GM11168 (cell line): Measurements from ENCODE around the gene ARHGAP26.

ENCODE experiments used
- in situ Hi-C: fragments of 300-500 bp; cut with MboI; formaldehyde crosslinking; loops from one replicate; pipeline ENCODE4 v1.12.0; 2022; ENCODE audit warnings: low sequenced_read_pairs; ENCODE audit not compliant: unreplicated experiment

Gene ARHGAP26

DNA sequence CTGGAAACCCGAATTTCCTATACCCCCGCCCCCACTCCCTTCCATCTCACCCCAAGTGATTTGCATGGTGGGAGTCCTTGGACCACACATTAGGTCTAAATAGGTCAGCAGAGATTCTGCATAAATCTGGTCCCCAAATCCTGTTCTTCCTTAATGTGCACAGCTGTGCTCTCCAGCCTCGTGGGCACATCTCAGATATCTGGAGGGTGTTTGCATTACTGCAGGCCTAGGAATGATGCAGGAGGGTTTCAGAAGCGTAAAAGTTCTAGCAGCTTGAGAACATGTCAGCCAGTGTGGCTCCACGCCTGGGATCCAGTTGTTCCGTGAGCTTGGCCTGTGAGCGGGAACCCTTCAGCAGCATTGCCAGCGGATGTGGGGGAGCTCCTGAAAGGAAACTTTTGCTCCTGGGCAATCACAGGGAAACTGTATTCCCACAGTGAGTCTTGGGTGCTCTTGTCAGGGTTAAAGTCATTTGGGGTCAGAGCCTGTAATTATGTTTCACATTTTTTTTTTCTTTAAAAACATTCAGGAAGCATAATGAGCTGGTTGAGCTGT is 12.9 kb downstream of the ARHGAP26 start:
- in situ Hi-C loops, result no loop called here

GRCh38 chr5:142783601-142784341 is 13.6 kb downstream of the ARHGAP26 start:
- in situ Hi-C loops, result no loop called here

- in situ Hi-C loops, result no loop called here
Measured at GRCh38 chr5:142784401-142784955, 14.3 kb downstream of the ARHGAP26 start.

GRCh38 chr5:142785206-142785605 is 15.0 kb downstream of the ARHGAP26 start:
- in situ Hi-C loops, result no loop called here

GRCh38 chr5:142789206-142789605 is 19.0 kb downstream of the ARHGAP26 start:
- in situ Hi-C loops, result no loop called here

DNA sequence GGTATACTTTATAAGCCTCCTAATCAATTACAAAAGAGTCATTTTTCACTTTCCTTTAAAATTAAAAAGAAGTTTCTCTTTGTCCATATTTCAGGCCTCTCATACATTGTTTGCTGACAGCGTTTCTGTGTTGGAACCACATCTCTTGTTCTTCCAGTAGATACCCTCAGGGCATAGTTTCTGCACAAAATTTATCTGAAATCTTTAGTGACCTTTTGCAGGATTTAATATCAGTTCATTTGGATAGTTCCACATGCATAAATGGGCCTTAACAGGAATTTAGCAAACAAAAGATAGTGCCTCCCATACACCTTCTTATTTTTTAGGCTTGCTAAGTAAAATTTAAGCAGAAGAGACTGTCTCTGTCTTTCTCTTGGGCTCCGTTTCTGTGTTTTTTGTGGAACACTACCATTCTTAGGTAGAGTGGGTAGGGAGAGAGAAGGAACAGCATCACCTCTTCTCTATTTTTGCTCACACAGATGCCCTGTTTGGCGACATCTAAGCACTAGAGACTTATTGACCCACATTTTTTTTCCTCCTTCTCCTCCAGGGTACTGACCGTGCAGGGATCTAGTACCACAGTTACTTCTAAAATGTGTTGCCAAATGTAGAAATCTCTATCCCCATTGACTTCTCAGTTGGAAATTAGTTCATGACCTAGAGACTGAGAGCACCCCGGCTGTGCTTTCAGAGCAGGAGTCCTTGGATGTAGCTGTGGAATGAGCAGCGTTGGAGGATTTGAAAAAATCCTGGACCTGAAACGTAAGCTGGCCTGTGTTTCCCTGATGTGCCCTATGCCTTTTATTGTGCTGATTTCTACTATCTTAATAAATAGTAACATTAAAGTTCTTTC is 22.1 kb downstream of the ARHGAP26 start:
- in situ Hi-C loops, result no loop called here

- in situ Hi-C loops, result no loop called here
Measured at GRCh38 chr5:142792865-142793232, 22.7 kb downstream of the ARHGAP26 start.

- in situ Hi-C loops, result no loop called here
Measured at GRCh38 chr5:142794537-142794936, 24.4 kb downstream of the ARHGAP26 start.

GRCh38 chr5:142795251-142795650 is 25.1 kb downstream of the ARHGAP26 start:
- in situ Hi-C loops, result no loop called here

GRCh38 chr5:142796492-142797109 is 26.4 kb downstream of the ARHGAP26 start:
- in situ Hi-C loops, result no loop called here

DNA sequence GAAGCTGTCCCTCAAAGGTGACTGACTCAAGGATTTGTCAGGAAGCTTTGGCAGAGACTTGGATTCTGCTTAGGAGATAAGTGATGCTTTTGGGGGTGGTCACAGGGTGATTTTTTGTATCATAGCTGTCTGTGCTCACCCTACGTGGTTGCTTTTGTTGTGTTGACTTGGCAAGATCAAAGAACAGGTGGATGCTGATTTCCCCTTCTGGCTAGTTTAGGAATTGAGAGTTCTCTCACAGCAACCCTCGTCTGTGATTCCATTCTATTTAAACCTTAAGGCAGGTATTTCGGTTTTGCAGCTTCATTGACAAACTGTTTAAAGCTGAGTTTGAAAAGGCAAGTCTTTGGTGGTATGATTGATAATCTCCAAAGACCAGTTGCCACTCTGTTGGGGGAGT is 27.2 kb downstream of the ARHGAP26 start:
- in situ Hi-C loops, result no loop called here

GRCh38 chr5:142798099-142798770 is 28.1 kb downstream of the ARHGAP26 start:
- in situ Hi-C loops, result no loop called here

DNA sequence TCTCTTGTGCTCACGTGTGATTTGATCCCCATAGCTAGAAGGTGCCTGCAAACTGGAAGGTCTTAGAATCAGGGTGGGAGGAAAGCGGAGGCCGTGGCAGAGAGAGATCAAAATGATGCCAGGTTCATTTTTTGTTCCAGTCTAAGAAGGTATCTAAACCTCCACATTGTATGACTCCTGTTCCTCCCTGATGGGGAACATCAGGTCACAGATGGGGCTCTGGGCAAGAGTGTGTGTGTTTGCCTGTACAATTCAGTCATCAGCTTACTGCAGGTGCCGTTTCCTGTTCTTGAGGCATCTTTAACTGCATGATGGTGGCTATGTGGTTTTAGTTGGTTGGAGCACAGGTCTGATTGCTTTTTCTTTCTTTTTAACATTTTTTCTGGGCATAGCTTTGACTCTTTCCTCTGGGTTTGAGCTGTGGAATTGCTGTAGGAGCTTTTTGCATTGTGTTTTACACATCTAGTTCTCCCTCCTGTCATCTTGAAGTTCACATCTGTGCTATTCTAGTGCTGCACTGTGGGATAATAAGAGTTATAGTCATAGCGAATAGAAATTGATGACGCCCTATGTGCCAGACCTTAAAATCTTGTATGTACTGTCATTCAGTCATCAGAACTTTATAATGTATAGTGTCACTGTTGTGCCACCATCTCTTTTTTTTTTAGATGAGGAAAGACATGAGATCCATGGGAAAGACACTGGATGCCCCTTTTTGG is 30.8 kb downstream of the ARHGAP26 start:
- in situ Hi-C loops, result no loop called here

DNA sequence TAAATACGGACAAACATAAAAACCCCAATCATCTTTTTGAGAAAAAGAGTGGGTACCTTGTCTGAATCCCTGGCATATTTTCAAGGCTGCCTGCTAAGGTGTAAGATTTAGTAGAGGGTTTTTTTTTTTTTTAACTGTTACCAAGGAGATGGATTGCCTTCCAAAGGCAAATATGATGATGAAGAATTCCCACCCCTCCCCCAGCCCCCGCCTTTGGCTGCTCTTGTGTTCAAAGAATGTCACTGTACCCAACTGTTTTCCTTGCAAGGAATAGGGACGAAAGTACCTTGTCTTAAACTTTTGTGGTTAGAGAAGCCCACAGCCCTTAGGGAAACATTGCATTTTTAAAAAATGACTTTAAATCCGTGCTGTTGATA is 31.3 kb downstream of the ARHGAP26 start:
- in situ Hi-C loops, result no loop called here

DNA sequence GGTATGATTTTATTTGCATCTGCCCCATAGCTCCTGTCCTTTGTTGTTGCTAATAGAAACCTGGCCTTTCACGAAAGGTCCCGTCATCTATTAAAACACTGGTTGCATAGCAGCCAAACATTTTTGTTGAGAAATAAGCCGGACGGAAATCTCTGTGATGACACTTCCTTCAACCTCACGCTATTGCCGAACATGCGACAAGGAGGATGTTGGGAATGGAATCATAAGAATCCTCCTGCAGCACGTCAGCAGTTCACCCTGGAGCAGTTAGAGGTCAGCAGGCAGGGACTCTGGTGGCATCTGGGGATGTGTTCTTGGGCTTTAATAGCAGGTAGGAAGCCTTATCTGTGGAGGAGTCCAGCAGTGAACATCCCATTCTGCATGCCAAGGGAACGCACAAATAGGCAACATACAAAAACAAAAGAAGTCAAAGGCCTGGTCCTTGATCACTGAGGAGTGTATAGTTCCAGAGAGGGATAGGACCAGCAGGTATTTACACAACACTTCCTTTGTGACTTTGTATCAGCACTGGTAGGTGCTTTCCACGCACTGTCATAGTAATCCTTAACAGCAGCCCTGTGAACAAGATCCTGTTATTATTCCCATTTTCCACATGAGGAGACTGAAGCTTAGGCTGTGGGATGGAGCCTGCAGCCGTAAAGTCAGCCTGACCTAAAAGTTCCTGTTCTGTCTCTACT is 33.4 kb downstream of the ARHGAP26 start:
- in situ Hi-C loops, result no loop called here

DNA sequence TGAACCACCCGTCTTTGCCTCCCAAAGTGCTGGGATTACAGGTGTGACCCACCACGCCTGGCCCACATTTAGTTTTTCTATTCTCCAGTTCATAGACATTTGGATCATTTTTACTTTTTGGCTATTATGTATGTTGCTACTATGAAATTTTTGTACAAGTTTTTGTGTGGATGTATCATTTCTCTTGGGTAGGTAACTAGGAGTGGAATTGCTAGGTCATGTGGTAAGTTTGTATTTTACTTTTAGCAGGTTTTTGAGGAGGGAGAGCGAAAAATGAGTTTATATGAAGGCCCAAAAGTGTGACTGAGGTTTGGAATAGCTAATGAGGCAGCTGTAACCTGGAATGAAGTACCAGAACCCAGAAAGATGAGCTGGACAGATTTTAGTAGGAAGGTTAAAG is 35.2 kb downstream of the ARHGAP26 start:
- in situ Hi-C loops, result no loop called here

GRCh38 chr5:142806841-142807267 is 36.7 kb downstream of the ARHGAP26 start:
- in situ Hi-C loops, result no loop called here

DNA sequence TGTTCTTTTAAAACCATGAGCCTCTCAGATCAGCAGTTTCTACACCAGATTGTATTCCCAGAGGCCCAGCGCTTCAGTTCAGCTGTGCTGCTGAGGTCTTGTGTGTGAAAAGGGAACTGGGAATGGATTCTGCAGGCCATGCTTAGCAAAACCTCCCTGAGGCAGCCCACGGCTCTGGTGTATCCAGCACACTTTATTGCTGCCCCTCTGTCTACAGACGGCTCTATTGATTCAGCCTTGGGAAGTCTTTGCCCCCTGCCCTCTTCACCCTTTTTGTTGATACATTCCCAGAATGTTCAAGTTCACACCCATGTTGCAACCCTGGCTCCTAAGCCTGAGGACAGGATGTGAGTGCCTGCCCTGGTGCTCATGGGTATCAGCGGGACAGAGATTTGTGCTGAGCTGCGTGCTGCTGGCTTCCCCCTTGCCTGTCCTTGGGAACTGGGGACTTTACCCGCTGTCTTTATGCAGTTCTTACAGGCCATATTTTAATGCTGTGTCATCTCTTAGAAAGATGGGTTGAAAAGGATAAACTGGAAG is 37.3 kb downstream of the ARHGAP26 start:
- in situ Hi-C loops, result no loop called here
